SK-N-SH (cell line): ENCODE measurements around the gene P2RX1. TPM values are rescaled to one million over a fixed set of nuclear protein-coding genes. Genes with fewer than 3 reads are reported as not detected.
A peak's percentile ranks its signal among the peaks of the same experiment; 100 is the strongest.
"Not testable (repeated sequence)": the region's sequence is repeated elsewhere in the genome, so short reads cannot be mapped to it uniquely, and the experiment has no call there.

Source experiments
- CTCF ChIA-PET: fragments of 300-600, 350-600 bp; formaldehyde crosslinking; extraction: SDS; loops from one replicate; lab custom pipeline; 2021; lab: Yijun Ruan, JAX
- POLR2A ChIA-PET: fragments of 350-600 bp; sonication (Branson Sonifier 250); formaldehyde crosslinking; extraction: SDS; loops from one replicate; lab custom pipeline; 2020; ENCODE audit warnings: antibody characterized with exemption, inconsistent platforms; lab: Yijun Ruan, JAX
- DNase-seq: peaks from one replicate; pipeline ENCODE4 v3.0.0; 2012
- H2AFZ ChIP-seq: fragments of 200-600 bp; sonication (generic); 2 replicates; pipeline ENCODE4 v1.8.1; 2016; ENCODE audit warnings: antibody characterized with exemption, mild to moderate bottlenecking, low read depth
- H3F3A ChIP-seq: fragments of 200-600 bp; sonication (generic); replicated peaks from 2 replicates; pipeline ENCODE3; 2016; ENCODE audit warnings: antibody characterized with exemption, mild to moderate bottlenecking; ENCODE audit not compliant: insufficient read depth
- H3K27ac ChIP-seq, 2 experiments: fragments of 200-500 bp in 1 of 2; fragments of 200-600 bp in 1 of 2; sonication (Bioruptor generic) in 1 of 2; sonication (generic), shearing (Covaris generic) in 1 of 2; 2 replicates each; pipeline versions ENCODE4 v1.5.1 to v1.6.1; 2014 to 2016; ENCODE audit warnings: low read depth in 2 of 2, inconsistent platforms in 1 of 2, low read length in 1 of 2, mild to moderate bottlenecking in 1 of 2, mixed read lengths in 1 of 2
- H3K27me3 ChIP-seq: fragments of 200-600 bp; sonication (generic), shearing (Covaris generic); 2 replicates; pipeline ENCODE4 v1.6.1; 2016; ENCODE audit warnings: mixed run types; ENCODE audit not compliant: insufficient read depth
- H3K36me3 ChIP-seq, 2 experiments: fragments of 200-500 bp in 1 of 2; fragments of 200-600 bp in 1 of 2; sonication (Bioruptor generic) in 1 of 2; sonication (generic) in 1 of 2; replicated peaks in 1 of 2; 2 replicates each; pipeline versions ENCODE3 to v1.5.1; 2014 to 2016; ENCODE audit warnings: low read length in 1 of 2, mild to moderate bottlenecking in 1 of 2; ENCODE audit not compliant: insufficient read depth in 2 of 2, control insufficient read depth in 1 of 2
- H3K4me1 ChIP-seq, 2 experiments: fragments of 200-500 bp in 1 of 2; fragments of 200-600 bp in 1 of 2; sonication (Bioruptor generic) in 1 of 2; sonication (generic), shearing (Covaris generic) in 1 of 2; 2 replicates each; pipeline versions ENCODE4 v1.5.1 to v1.6.1; 2014 to 2016; ENCODE audit warnings: low read depth in 1 of 2, low read length in 1 of 2, mixed run types in 1 of 2; ENCODE audit not compliant: insufficient read depth in 2 of 2, control insufficient read depth in 1 of 2
- H3K4me2 ChIP-seq: fragments of 200-600 bp; sonication (generic), shearing (Covaris generic); 2 replicates; pipeline ENCODE4 v1.6.1; 2017; ENCODE audit warnings: mixed run types
- H3K4me3 ChIP-seq, 2 experiments: fragments of 200-500 bp in 1 of 2; fragments of 200-600 bp in 1 of 2; sonication (Bioruptor generic) in 1 of 2; sonication (generic), shearing (Covaris generic) in 1 of 2; 2 replicates each; pipeline versions ENCODE4 v1.5.1 to v1.8.1; 2014 to 2016; ENCODE audit warnings: low read depth in 2 of 2, inconsistent platforms in 1 of 2, low read length in 1 of 2, mild to moderate bottlenecking in 1 of 2, mixed read lengths in 1 of 2, moderate library complexity in 1 of 2
- H3K79me2 ChIP-seq: fragments of 200-600 bp; sonication (generic); 2 replicates; pipeline ENCODE4 v1.8.1; 2017; ENCODE audit warnings: mild to moderate bottlenecking; ENCODE audit not compliant: insufficient read depth
- H3K9ac ChIP-seq: fragments of 200-600 bp; sonication (generic); 2 replicates; pipeline ENCODE4 v1.6.1; 2017; ENCODE audit warnings: mixed run types
- H3K9me2 ChIP-seq: fragments of 200-600 bp; sonication (generic); 2 replicates; pipeline ENCODE4 v1.6.1; 2017; ENCODE audit warnings: mixed run types
- H3K9me3 ChIP-seq: fragments of 200-600 bp; sonication (generic); 2 replicates; pipeline ENCODE4 v1.6.1; 2017; ENCODE audit warnings: mixed run types, mild to moderate bottlenecking, moderate library complexity
- H4K20me1 ChIP-seq: fragments of 200-600 bp; sonication (generic); 2 replicates; pipeline ENCODE4 v1.6.1; 2017; ENCODE audit warnings: mild to moderate bottlenecking, mixed run types; ENCODE audit not compliant: insufficient read depth
- CHD2 ChIP-seq: fragments of 150-350 bp; IDR thresholded peaks from 2 replicates; pipeline ENCODE4 v1.6.1; 2018; ENCODE audit warnings: low read length; ENCODE audit not compliant: partially characterized antibody
- EP300 ChIP-seq, 2 experiments: IDR thresholded peaks; 2 replicates each; pipeline versions ENCODE4 v1.4.0 to v1.6.1; 2012; ENCODE audit warnings: borderline replicate concordance in 1 of 2, low read depth in 1 of 2, low read length in 1 of 2
- EZH2phosphoT487 ChIP-seq: fragments of 200-600 bp; sonication (generic); IDR thresholded peaks from 2 replicates; pipeline ENCODE4 v1.6.1; 2017; ENCODE audit warnings: low read depth, mixed run types, mild to moderate bottlenecking, antibody characterized with exemption, moderate library complexity, borderline replicate concordance
- FOSL2 ChIP-seq: IDR thresholded peaks from 2 replicates; pipeline ENCODE4 v1.4.0; 2012; ENCODE audit warnings: low read depth, mild to moderate bottlenecking, moderate library complexity, borderline replicate concordance
- JUND ChIP-seq: IDR thresholded peaks from 2 replicates; pipeline ENCODE4 v1.4.0; 2012
- SIN3A ChIP-seq: IDR thresholded peaks from 2 replicates; pipeline ENCODE4 v1.6.1; 2012; ENCODE audit warnings: low read depth, mild to moderate bottlenecking, low read length, moderate library complexity, borderline replicate concordance
- TEAD4 ChIP-seq: IDR thresholded peaks from 2 replicates; pipeline ENCODE4 v1.4.0; 2012; ENCODE audit warnings: mild to moderate bottlenecking, borderline replicate concordance; ENCODE audit not compliant: insufficient read depth
- USF2 ChIP-seq: fragments of 150-350 bp; IDR thresholded peaks from 2 replicates; pipeline ENCODE4 v1.6.1; 2017; ENCODE audit warnings: antibody characterized with exemption, low read length, low read depth, borderline replicate concordance
- WGBS: methylation state at CpG from one replicate; pipeline ENCODE4 v1.1.6; 2017; ENCODE audit warnings: low lambda C conversion rate; 5-methylcytosine and 5-hydroxymethylcytosine counted together
- polyA plus RNA-seq, 3 experiments: library from polyadenylated mRNA; depleted of rRNA; stranded (reverse); fragments of >200 nt; gene quantifications; 2 replicates each; pipeline ENCODE4 v1.2.3, GENCODE V29; 2012
- TF ChIP-seq, protein P1 (sequence below): fragments of 200-600 bp; sonication (generic); IDR thresholded peaks from 2 replicates; pipeline ENCODE4 v1.6.1; 2017; ENCODE audit warnings: antibody characterized with exemption, mild to moderate bottlenecking, moderate library complexity

P2RX1 gene
- polyA plus RNA-seq, 1 of the 3 experiments (the other 2 are of a cell fraction), result not detected

DNA sequence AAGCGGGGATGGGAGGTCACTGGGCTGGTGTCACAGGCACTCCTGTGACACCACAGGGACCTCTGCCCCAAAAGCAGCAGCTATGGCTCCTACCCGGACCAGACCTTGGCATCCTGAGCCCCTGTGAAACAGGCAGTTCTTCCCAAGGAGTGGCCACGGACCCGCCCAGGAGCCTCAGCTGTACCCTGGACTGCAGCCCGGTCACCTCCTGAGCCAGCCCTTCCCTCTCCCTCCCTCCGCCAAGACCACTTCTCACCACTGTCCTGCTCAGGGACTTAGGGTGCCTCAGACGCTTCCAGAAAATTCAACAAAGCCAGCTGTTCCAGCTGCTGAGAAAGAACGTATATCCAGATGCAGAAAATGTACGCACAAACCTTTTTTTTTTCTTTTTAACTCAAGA lies 56.3 kb downstream of the P2RX1 start (continued):
- TF ChIP-seq CHD2, result no peak

- Histone ChIP-seq H3K36me3 (peaks cover under 1 to 4% of the 10 kb centered on the region in 2 experiments), H3K27ac (no peak overlapping the region), H3K79me2 (no peaks in the 10 kb centered on the region), H3K4me1 (no peaks in the 10 kb centered on the region), H3K4me3 (no peak overlapping the region), H4K20me1 (no peaks in the 10 kb centered on the region), H2AFZ (no peak overlapping the region), H3K27me3 (no peaks in the 10 kb centered on the region), H3F3A (no peaks in the 10 kb centered on the region), H3K4me2 (no peak overlapping the region), H3K9me3 (no peaks in the 10 kb centered on the region), H3K9ac (no peak overlapping the region), H3K9me2 (no peaks in the 10 kb centered on the region)
- ChIA-PET POLR2A (interaction anchor here (1.6 kb wide), 1 partner anchor 11 kb away, joined by 5 read pairs; the partner anchor contains the start of gene NCBP3), CTCF (interaction anchor here (1.0 to 3.0 kb wide), 4 partner anchors 11 to 56 kb away, joined by 3 to 17 read pairs (median 10); partner anchors contain the start of gene NCBP3)
- TF ChIP-seq EP300 (IDR thresholded peaks at IDR 0.05; ENCODE audit: borderline replicate concordance in 1 of 2, low read depth in 1 of 2, low read length in 1 of 2), result no peak
- TF ChIP-seq EZH2phosphoT487, result no peak
- no peak for TF ChIP-seq USF2
- TF ChIP-seq FOSL2, result no peak
- 89% methylated on average over 15 of the region's 16 CpGs for WGBS
- peak; percentile 21 for DNase-seq
Measured at GRCh38 chr17:3857261-3858105, 58.8 kb downstream of the P2RX1 start.

- H3K27ac ChIP-seq, H4K20me1 ChIP-seq, H3K4me3 ChIP-seq, H3K27me3 ChIP-seq, H3K36me3 ChIP-seq, POLR2A ChIA-PET, H3K4me1 ChIP-seq, H3K9me3 ChIP-seq, DNase-seq, H2AFZ ChIP-seq, H3K9ac ChIP-seq, H3K4me2 ChIP-seq, H3K9me2 ChIP-seq, H3K79me2 ChIP-seq, CTCF ChIA-PET, H3F3A ChIP-seq: not testable (repeated sequence)
- 78% methylated on average over 4 of the region's 36 CpGs for WGBS
Measured at GRCh38 chr17:3854204-3854603, 62.1 kb downstream of the P2RX1 start.

- 77% methylated on average over 10 of the region's 10 CpGs for WGBS
- POLR2A ChIA-PET, result no interaction called here
- H3K27ac ChIP-seq, result no peak overlapping the region
Measured at GRCh38 chr17:3852561-3852960, 63.7 kb downstream of the P2RX1 start.

More at GRCh38 chr17:3852561-3852960, 63.7 kb downstream of the P2RX1 start:
- H2AFZ ChIP-seq, result no peak overlapping the region
- no peaks in the 10 kb centered on the region for H3F3A ChIP-seq
- H3K79me2 ChIP-seq, result no peaks in the 10 kb centered on the region
- H3K4me2 ChIP-seq, result no peak overlapping the region
- H3K4me3 ChIP-seq, result no peak overlapping the region
- no peaks in the 10 kb centered on the region for H4K20me1 ChIP-seq
- H3K4me1 ChIP-seq, result no peaks in the 10 kb centered on the region
- DNase-seq, result no peak
- H3K27me3 ChIP-seq, result no peaks in the 10 kb centered on the region
- CTCF ChIA-PET, result interaction anchor here (9.7 kb wide), 1 partner anchor 10 kb away, joined by 74 read pairs; no protein-coding TSS in a partner anchor
- no peak overlapping the region for H3K9ac ChIP-seq
- no peaks in the 10 kb centered on the region for H3K9me3 ChIP-seq
- no peaks in the 10 kb centered on the region for H3K36me3 ChIP-seq
- H3K9me2 ChIP-seq, result no peaks in the 10 kb centered on the region
- no peak for TF ChIP-seq SIN3A
- TF ChIP-seq JUND, result no peak
- TF ChIP-seq, protein P1, sequence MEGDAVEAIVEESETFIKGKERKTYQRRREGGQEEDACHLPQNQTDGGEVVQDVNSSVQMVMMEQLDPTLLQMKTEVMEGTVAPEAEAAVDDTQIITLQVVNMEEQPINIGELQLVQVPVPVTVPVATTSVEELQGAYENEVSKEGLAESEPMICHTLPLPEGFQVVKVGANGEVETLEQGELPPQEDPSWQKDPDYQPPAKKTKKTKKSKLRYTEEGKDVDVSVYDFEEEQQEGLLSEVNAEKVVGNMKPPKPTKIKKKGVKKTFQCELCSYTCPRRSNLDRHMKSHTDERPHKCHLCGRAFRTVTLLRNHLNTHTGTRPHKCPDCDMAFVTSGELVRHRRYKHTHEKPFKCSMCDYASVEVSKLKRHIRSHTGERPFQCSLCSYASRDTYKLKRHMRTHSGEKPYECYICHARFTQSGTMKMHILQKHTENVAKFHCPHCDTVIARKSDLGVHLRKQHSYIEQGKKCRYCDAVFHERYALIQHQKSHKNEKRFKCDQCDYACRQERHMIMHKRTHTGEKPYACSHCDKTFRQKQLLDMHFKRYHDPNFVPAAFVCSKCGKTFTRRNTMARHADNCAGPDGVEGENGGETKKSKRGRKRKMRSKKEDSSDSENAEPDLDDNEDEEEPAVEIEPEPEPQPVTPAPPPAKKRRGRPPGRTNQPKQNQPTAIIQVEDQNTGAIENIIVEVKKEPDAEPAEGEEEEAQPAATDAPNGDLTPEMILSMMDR, result no peak
- no peak for TF ChIP-seq TEAD4
